ENCODE measurements around the gene TLL2. TPM values are rescaled to one million over a fixed set of nuclear protein-coding genes. Genes with fewer than 3 reads are reported as not detected.
A peak's percentile ranks its signal among the peaks of the same experiment; 100 is the strongest.

Gene TLL2
- polyA plus RNA-seq, 2 of the 4 experiments (the other 2 are of a cell fraction), result 0.08 to 0.13 TPM

DNA sequence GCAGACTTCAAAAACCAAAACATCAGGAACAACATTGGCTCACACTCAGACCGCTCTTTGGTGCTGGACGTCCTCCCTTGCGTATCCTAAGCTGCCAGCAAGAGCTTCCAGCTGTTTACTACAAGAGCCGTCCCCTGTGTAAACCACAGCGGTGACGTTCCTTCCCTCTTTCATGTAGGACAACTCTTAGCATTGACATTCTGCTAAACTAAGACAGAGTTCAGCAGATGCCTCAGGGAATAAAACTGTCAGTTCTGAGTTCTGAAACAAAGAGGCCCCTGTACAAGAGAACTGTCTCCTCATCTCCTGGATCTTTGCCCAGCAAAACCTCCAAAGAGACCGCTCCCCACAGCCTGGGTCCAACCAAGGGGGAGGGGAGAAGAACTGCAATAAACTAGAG is 97.1 kb downstream of the TLL2 start:
- ChIA-PET POLR2A (no interaction called here), CTCF (interaction anchor here (0.8 to 3.0 kb wide), 6 partner anchors 21 to 621 kb away, joined by 3 to 11 read pairs (median 3); partner anchors contain the start of gene TLL2)
- FAIRE-seq, result no peak
- no peak overlapping the region for H3K4me3 ChIP-seq
- H3K9me3 ChIP-seq, result no peaks in the 10 kb centered on the region
- 71% methylated on average over 7 of the region's 7 CpGs for WGBS (ENCODE audit: missing lambda C conversion rate)
- DNase-seq (ENCODE audit: low read depth in 1 of 2, low spot score in 1 of 2), result no peak
- H3K27ac ChIP-seq, result no peak overlapping the region
- TF ChIP-seq, protein P1, sequence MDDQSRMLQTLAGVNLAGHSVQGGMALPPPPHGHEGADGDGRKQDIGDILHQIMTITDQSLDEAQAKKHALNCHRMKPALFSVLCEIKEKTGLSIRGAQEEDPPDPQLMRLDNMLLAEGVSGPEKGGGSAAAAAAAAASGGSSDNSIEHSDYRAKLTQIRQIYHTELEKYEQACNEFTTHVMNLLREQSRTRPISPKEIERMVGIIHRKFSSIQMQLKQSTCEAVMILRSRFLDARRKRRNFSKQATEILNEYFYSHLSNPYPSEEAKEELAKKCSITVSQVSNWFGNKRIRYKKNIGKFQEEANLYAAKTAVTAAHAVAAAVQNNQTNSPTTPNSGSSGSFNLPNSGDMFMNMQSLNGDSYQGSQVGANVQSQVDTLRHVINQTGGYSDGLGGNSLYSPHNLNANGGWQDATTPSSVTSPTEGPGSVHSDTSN (IDR thresholded peaks at IDR 0.05), result no peak
- TF ChIP-seq FOXS1 (CRISPR knock-in tag; IDR thresholded peaks at IDR 0.05) (no peak), MYC (IDR thresholded peaks at IDR 0.05; ENCODE audit: borderline replicate concordance, low read length) (no peak), NPAS2 (CRISPR knock-in tag; IDR thresholded peaks at IDR 0.05; ENCODE audit: borderline replicate concordance) (no peak), FOSB (CRISPR knock-in tag; IDR thresholded peaks at IDR 0.05) (no peak), SMC3 (IDR thresholded peaks at IDR 0.05) (no peak), BHLHE40 (IDR thresholded peaks at IDR 0.05; ENCODE audit: low read depth, low read length) (no peak), RNF2 (IDR thresholded peaks at IDR 0.05; ENCODE audit: borderline replicate concordance, low read depth) (no peak), CHD2 (IDR thresholded peaks at IDR 0.05; ENCODE audit: low read length, partially characterized antibody) (no peak), KDM1A (IDR thresholded peaks at IDR 0.05; ENCODE audit: low read depth) (no peak), ZNF302 (CRISPR knock-in tag; IDR thresholded peaks at IDR 0.05) (no peak), EP300 (IDR thresholded peaks at IDR 0.05) (no peak)
- H3K4me2 ChIP-seq, result no peak overlapping the region
- no peaks in the 10 kb centered on the region for H3K4me1 ChIP-seq
- ATAC-seq, result no peak

GRCh38 chr10:96415891-96416554 is 97.7 kb downstream of the TLL2 start:
- TF ChIP-seq MAFK (IDR thresholded peaks at IDR 0.05; ENCODE audit: partially characterized antibody), result peak; percentile 92
- TF ChIP-seq ZNF302 (CRISPR knock-in tag; IDR thresholded peaks at IDR 0.05), result no peak
- WGBS (ENCODE audit: missing lambda C conversion rate), result 73% methylated on average over 5 of the region's 5 CpGs
- POLR2A ChIA-PET, result no interaction called here
- H3K4me2 ChIP-seq, result no peak overlapping the region
- FAIRE-seq (no peak), DNase-seq (ENCODE audit: low read depth in 1 of 2, low spot score in 1 of 2) (no peak), ATAC-seq (no peak)
- no peak overlapping the region for H3K27ac ChIP-seq
- CTCF ChIA-PET, result interaction anchor here (0.8 to 3.0 kb wide), 6 partner anchors 20 to 622 kb away, joined by 3 to 11 read pairs (median 3); no protein-coding TSS in a partner anchor
- H3K4me1 ChIP-seq, result no peaks in the 10 kb centered on the region
- no peaks in the 10 kb centered on the region for H3K9me3 ChIP-seq
- H3K4me3 ChIP-seq, result no peak overlapping the region

DNA sequence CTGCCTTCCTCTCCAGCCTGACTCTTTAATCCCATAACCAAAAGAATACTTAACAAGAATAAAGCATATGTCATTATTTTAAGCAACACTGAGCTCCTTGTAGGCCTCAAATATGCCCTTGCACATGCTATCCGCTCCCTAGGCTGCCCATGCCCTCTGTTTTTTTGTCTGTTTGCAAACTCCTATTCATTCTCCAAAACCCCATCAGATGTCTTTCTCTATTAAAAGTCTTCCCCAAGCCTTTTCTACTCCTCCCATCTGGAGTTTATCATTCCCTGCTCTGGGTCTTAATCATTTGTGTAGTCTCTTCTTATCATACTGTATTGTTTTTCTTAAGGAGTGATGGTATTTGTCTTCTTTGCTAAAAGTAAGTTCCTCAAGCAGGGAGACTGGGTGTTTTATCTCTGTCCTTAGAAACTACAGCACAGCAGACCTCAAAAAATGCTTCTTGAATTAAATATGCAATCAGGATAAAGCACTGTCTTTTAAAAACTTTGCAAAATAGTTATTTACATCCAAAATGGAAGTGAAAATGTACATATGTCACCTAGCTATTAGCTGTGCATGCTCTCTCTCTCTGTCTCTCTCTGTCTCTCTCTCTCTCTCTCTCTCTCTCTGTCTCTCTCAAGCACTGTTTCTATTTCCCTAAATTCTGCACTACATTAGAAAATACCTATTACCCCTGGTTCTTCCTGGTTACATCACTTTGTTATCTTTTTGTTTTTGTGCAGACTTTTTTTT is 98.4 kb downstream of the TLL2 start:
- no peak for DNase-seq (ENCODE audit: low read depth in 1 of 2, low spot score in 1 of 2)
- POLR2A ChIA-PET, result no interaction called here
- no peak overlapping the region for H3K27ac ChIP-seq
- CTCF ChIA-PET, result interaction anchor here (1.4 to 3.0 kb wide), 3 partner anchors 40 to 141 kb away, joined by 3 to 11 read pairs (median 3); no protein-coding TSS in a partner anchor
- no peak overlapping the region for H3K4me3 ChIP-seq
- H3K4me2 ChIP-seq, result no peak overlapping the region
- TF ChIP-seq CHD2 (IDR thresholded peaks at IDR 0.05; ENCODE audit: low read length, partially characterized antibody), result no peak
- no peak for TF ChIP-seq ZNF302 (CRISPR knock-in tag; IDR thresholded peaks at IDR 0.05)
- TF ChIP-seq, protein P2, sequence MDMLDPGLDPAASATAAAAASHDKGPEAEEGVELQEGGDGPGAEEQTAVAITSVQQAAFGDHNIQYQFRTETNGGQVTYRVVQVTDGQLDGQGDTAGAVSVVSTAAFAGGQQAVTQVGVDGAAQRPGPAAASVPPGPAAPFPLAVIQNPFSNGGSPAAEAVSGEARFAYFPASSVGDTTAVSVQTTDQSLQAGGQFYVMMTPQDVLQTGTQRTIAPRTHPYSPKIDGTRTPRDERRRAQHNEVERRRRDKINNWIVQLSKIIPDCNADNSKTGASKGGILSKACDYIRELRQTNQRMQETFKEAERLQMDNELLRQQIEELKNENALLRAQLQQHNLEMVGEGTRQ (IDR thresholded peaks at IDR 0.05), result no peak
- no peak for TF ChIP-seq JUNB (IDR thresholded peaks at IDR 0.05)
- no peak for TF ChIP-seq MAFK (IDR thresholded peaks at IDR 0.05; ENCODE audit: partially characterized antibody)
- no peak for TF ChIP-seq HOXB13 (CRISPR knock-in tag; IDR thresholded peaks at IDR 0.05; ENCODE audit: low read depth)
- TF ChIP-seq, protein P3, sequence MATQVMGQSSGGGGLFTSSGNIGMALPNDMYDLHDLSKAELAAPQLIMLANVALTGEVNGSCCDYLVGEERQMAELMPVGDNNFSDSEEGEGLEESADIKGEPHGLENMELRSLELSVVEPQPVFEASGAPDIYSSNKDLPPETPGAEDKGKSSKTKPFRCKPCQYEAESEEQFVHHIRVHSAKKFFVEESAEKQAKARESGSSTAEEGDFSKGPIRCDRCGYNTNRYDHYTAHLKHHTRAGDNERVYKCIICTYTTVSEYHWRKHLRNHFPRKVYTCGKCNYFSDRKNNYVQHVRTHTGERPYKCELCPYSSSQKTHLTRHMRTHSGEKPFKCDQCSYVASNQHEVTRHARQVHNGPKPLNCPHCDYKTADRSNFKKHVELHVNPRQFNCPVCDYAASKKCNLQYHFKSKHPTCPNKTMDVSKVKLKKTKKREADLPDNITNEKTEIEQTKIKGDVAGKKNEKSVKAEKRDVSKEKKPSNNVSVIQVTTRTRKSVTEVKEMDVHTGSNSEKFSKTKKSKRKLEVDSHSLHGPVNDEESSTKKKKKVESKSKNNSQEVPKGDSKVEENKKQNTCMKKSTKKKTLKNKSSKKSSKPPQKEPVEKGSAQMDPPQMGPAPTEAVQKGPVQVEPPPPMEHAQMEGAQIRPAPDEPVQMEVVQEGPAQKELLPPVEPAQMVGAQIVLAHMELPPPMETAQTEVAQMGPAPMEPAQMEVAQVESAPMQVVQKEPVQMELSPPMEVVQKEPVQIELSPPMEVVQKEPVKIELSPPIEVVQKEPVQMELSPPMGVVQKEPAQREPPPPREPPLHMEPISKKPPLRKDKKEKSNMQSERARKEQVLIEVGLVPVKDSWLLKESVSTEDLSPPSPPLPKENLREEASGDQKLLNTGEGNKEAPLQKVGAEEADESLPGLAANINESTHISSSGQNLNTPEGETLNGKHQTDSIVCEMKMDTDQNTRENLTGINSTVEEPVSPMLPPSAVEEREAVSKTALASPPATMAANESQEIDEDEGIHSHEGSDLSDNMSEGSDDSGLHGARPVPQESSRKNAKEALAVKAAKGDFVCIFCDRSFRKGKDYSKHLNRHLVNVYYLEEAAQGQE (IDR thresholded peaks at IDR 0.05), result no peak
- TF ChIP-seq RARB (CRISPR knock-in tag; IDR thresholded peaks at IDR 0.05), result no peak
- TF ChIP-seq RAD21 (conservative IDR thresholded peaks at IDR 0.05 in 1 of 2, IDR thresholded peaks at IDR 0.05 in 1 of 2), result no peak
- TF ChIP-seq MYC (IDR thresholded peaks at IDR 0.05; ENCODE audit: borderline replicate concordance, low read length), result no peak
- no peak for TF ChIP-seq MAX (IDR thresholded peaks at IDR 0.05)
- ATAC-seq, result no peak
- 82% methylated on average over 1 of the region's 1 CpG for WGBS (ENCODE audit: missing lambda C conversion rate)
- FAIRE-seq, result no peak
- H3K4me1 ChIP-seq, result no peaks in the 10 kb centered on the region
- no peaks in the 10 kb centered on the region for H3K9me3 ChIP-seq
